Cerebellar cortex (tissue), 1 donor: ENCODE data around the gene AP3D1.

Experiments used
- DNase-seq: peaks from one replicate; pipeline ENCODE4 v3.0.0-alpha.2; 2015; ENCODE audit warnings: low spot score

Gene AP3D1

GRCh38 chr19:2181633-2181997, 30.2 kb upstream of the AP3D1 start:
- no peak for DNase-seq

- DNase-seq, result no peak
These were observed 29.7 kb upstream of the AP3D1 start for GRCh38 chr19:2180881-2181632.

GRCh38 chr19:2180114-2180513, 28.7 kb upstream of the AP3D1 start:
- no peak for DNase-seq

GRCh38 chr19:2179095-2179494, 27.7 kb upstream of the AP3D1 start:
- DNase-seq, result no peak

GRCh38 chr19:2176337-2176994, 25.1 kb upstream of the AP3D1 start:
- DNase-seq, result no peak

- DNase-seq, result no peak
These were observed 24.4 kb upstream of the AP3D1 start for GRCh38 chr19:2175742-2176141.

GRCh38 chr19:2173767-2174577, 22.6 kb upstream of the AP3D1 start:
- no peak for DNase-seq

GRCh38 chr19:2173388-2173766, 22.0 kb upstream of the AP3D1 start:
- no peak for DNase-seq

GRCh38 chr19:2171349-2172145, 20.2 kb upstream of the AP3D1 start:
- no peak for DNase-seq

- no peak for DNase-seq
These were observed 19.6 kb upstream of the AP3D1 start for GRCh38 chr19:2170987-2171348.

- no peak for DNase-seq
These were observed 18.9 kb upstream of the AP3D1 start for GRCh38 chr19:2170219-2170618.

GRCh38 chr19:2168619-2169424, 17.5 kb upstream of the AP3D1 start:
- peak; percentile 92 for DNase-seq

- DNase-seq, result no peak
These were observed 16.7 kb upstream of the AP3D1 start for GRCh38 chr19:2167896-2168618.

GRCh38 chr19:2166741-2167738, 15.7 kb upstream of the AP3D1 start:
- DNase-seq, result peak; percentile 88

- DNase-seq, result no peak
These were observed 12.9 kb upstream of the AP3D1 start for GRCh38 chr19:2164020-2164998.

- no peak for DNase-seq
These were observed 9.0 kb upstream of the AP3D1 start for GRCh38 chr19:2160379-2160778.

- no peak for DNase-seq
These were observed 6.1 kb upstream of the AP3D1 start for GRCh38 chr19:2157452-2157851.

- no peak for DNase-seq
These were observed 3.3 kb upstream of the AP3D1 start for GRCh38 chr19:2154587-2155075.
